ENCODE data around the gene HIVEP3.

DNA sequence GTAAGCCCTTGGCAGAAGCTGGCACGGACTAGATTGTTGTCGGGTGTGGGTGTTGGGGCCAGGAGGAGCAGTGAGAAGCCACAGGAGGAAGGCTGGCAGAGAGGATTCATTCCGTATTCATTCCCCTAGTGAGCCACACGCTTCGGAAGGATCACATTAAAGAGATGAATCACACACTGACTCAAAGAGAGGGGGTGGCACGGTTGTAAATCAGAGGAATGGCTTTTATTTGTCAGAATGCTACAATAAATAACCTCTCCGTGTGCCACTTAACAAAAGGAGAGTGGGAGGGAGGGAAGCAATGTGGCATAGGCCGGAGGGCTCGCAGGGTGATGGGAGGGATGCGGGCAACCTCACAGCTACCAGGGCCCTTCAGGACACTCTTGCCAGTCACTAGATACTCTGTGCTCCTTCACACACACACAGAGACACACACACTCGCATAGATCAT lies 135.5 kb downstream of the HIVEP3 start:
- TF ChIP-seq POLR2A (IDR thresholded peaks at IDR 0.05; ENCODE audit: low read length) (no peak), GATA1 (IDR thresholded peaks at IDR 0.05; ENCODE audit: low read depth, low read length) (no peak)

Data from erythroblast (primary cell).